ENCODE results near the gene FIGNL1.

Gene FIGNL1

DNA sequence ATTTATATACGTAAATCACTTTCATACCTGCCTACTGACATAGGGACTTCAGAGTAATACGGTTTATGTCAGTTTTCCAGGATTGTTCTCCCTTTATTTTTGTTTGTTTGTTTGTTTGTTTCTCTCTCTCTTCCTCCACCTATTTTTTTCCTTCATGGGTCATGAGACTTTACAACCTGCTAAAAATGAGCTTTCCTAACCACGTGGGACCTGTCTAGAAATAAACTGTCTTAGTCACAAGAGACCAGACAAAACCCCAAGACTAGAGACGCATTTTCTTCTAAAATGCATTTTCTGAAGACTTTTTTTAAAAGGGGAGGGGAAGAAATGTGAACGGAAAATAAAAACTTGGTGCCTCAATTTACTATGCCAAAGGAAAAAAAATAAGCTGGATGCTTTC, 41.1 kb upstream of the FIGNL1 start:
- TF ChIP-seq, protein P1, sequence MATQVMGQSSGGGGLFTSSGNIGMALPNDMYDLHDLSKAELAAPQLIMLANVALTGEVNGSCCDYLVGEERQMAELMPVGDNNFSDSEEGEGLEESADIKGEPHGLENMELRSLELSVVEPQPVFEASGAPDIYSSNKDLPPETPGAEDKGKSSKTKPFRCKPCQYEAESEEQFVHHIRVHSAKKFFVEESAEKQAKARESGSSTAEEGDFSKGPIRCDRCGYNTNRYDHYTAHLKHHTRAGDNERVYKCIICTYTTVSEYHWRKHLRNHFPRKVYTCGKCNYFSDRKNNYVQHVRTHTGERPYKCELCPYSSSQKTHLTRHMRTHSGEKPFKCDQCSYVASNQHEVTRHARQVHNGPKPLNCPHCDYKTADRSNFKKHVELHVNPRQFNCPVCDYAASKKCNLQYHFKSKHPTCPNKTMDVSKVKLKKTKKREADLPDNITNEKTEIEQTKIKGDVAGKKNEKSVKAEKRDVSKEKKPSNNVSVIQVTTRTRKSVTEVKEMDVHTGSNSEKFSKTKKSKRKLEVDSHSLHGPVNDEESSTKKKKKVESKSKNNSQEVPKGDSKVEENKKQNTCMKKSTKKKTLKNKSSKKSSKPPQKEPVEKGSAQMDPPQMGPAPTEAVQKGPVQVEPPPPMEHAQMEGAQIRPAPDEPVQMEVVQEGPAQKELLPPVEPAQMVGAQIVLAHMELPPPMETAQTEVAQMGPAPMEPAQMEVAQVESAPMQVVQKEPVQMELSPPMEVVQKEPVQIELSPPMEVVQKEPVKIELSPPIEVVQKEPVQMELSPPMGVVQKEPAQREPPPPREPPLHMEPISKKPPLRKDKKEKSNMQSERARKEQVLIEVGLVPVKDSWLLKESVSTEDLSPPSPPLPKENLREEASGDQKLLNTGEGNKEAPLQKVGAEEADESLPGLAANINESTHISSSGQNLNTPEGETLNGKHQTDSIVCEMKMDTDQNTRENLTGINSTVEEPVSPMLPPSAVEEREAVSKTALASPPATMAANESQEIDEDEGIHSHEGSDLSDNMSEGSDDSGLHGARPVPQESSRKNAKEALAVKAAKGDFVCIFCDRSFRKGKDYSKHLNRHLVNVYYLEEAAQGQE (IDR thresholded peaks at IDR 0.05; ENCODE audit: insufficient read depth in 1 of 2, low read depth in 2 of 2, low read length in 2 of 2): no peak
- TF ChIP-seq TAF1 (IDR thresholded peaks at IDR 0.05; ENCODE audit: borderline replicate concordance, insufficient read depth, low read length): no peak
- no peak for TF ChIP-seq POLR2AphosphoS5 (IDR thresholded peaks at IDR 0.05; ENCODE audit: low read depth, low read length)
- TF ChIP-seq SIN3A (IDR thresholded peaks at IDR 0.05; ENCODE audit: borderline replicate concordance, insufficient read depth, low read length): no peak
- no peak for TF ChIP-seq FOXP2 (optimal IDR thresholded peaks at IDR 0.05; ENCODE audit: borderline replicate concordance, extremely low read depth, extremely low read length, insufficient read depth)

DNA sequence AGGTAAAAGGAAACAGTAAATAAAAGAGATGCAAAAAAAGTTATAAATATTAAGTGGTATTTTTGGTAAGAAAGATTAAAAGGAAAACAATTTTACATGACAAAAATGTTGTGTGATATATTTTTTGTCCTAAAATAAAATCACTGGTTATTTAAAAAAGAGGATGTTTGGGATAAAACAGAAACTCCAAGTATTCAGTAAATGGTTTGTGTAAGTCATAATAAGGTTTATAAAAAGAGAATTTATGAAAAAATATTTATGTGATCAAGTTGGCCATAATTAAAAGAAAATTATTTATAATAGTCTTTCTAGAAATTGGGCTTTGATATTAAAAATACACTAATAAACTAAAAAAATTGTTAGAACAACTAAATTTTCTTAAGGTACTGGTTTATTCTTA, 38.2 kb upstream of the FIGNL1 start:
- TF ChIP-seq, protein P1 (IDR thresholded peaks at IDR 0.05; ENCODE audit: insufficient read depth in 1 of 2, low read depth in 2 of 2, low read length in 2 of 2): no peak
- TF ChIP-seq POLR2AphosphoS5 (IDR thresholded peaks at IDR 0.05; ENCODE audit: low read depth, low read length) (no peak), SIN3A (IDR thresholded peaks at IDR 0.05; ENCODE audit: borderline replicate concordance, insufficient read depth, low read length) (no peak), TAF1 (IDR thresholded peaks at IDR 0.05; ENCODE audit: borderline replicate concordance, insufficient read depth, low read length) (no peak), FOXP2 (optimal IDR thresholded peaks at IDR 0.05; ENCODE audit: borderline replicate concordance, extremely low read depth, extremely low read length, insufficient read depth) (no peak)

DNA sequence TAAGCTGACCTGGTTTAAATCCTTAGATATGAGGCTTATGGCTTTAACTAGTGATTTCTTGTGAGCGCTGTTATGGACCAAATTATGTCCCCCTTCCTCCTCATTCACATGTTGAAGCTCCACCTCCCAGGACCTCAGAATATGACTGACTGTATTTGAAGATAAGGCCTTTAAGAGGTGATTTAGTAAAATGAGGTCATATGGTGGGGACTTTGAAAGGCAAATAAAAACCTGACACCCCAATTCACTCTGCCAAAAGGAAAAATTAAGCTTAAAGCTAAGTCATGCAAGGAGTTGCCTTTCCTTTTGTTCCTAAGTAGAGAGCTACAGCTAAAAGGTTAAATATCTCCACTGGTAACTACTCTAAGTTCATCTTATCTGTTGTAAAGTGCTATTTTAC, 36.4 kb upstream of the FIGNL1 start:
- TF ChIP-seq, protein P1 (IDR thresholded peaks at IDR 0.05; ENCODE audit: insufficient read depth in 1 of 2, low read depth in 2 of 2, low read length in 2 of 2): no peak
- TF ChIP-seq POLR2AphosphoS5 (IDR thresholded peaks at IDR 0.05; ENCODE audit: low read depth, low read length) (no peak), TAF1 (IDR thresholded peaks at IDR 0.05; ENCODE audit: borderline replicate concordance, insufficient read depth, low read length) (no peak), SIN3A (IDR thresholded peaks at IDR 0.05; ENCODE audit: borderline replicate concordance, insufficient read depth, low read length) (no peak), FOXP2 (optimal IDR thresholded peaks at IDR 0.05; ENCODE audit: borderline replicate concordance, extremely low read depth, extremely low read length, insufficient read depth) (no peak)

DNA sequence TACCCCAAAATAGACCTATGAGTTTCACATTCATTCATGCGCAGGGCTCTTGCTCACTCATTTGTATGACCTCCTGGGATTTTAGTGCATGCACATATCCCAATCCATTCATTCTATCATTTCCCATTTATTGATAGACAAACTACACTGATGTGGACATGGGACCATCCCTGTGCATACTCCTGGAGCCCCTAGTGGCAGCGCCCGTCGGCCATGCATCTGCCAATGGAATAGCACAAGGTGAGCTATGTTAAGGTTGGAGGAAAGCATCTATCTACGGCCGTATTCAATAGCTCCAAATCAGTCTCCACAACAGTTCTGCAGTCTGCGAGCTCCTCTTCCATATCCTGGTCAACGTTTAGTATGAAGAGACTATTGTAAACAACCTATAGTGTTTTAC, 31.7 kb upstream of the FIGNL1 start:
- TF ChIP-seq FOXP2 (optimal IDR thresholded peaks at IDR 0.05; ENCODE audit: borderline replicate concordance, extremely low read depth, extremely low read length, insufficient read depth) (no peak), SIN3A (IDR thresholded peaks at IDR 0.05; ENCODE audit: borderline replicate concordance, insufficient read depth, low read length) (no peak), TAF1 (IDR thresholded peaks at IDR 0.05; ENCODE audit: borderline replicate concordance, insufficient read depth, low read length) (no peak), POLR2AphosphoS5 (IDR thresholded peaks at IDR 0.05; ENCODE audit: low read depth, low read length) (no peak)
- TF ChIP-seq, protein P1 (IDR thresholded peaks at IDR 0.05; ENCODE audit: insufficient read depth in 1 of 2, low read depth in 2 of 2, low read length in 2 of 2): no peak

DNA sequence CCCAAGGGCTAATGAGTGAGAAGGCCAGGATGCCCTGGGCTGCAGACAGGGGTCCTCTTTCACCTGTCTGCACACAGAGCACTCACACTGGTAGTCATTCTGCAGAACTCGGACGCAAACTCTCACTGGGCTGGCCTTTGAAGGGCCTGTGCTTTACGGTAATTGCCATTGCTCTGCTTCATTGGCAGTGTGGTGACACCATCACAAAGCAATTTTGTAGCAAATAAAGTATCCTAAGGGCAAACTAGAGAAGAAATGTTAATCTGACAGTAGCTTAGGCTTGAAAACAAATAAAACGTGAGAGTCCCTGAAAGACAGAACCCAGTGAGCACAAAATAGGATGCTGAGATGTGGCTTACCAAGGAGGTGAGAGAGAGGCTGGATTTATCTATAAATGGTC, 30.6 kb upstream of the FIGNL1 start:
- no peak for TF ChIP-seq POLR2AphosphoS5 (IDR thresholded peaks at IDR 0.05; ENCODE audit: low read depth, low read length)
- TF ChIP-seq SIN3A (IDR thresholded peaks at IDR 0.05; ENCODE audit: borderline replicate concordance, insufficient read depth, low read length): no peak
- TF ChIP-seq, protein P1 (IDR thresholded peaks at IDR 0.05; ENCODE audit: insufficient read depth in 1 of 2, low read depth in 2 of 2, low read length in 2 of 2): no peak
- no peak for TF ChIP-seq FOXP2 (optimal IDR thresholded peaks at IDR 0.05; ENCODE audit: borderline replicate concordance, extremely low read depth, extremely low read length, insufficient read depth)
- TF ChIP-seq TAF1 (IDR thresholded peaks at IDR 0.05; ENCODE audit: borderline replicate concordance, insufficient read depth, low read length): no peak
